Measurements from ENCODE around the gene HHLA2. TPM values are rescaled to one million over a fixed set of nuclear protein-coding genes. Genes with fewer than 3 reads are reported as not detected.

The HHLA2 gene
- total RNA-seq, 1 experiment from 2014 or later = not detected

DNA sequence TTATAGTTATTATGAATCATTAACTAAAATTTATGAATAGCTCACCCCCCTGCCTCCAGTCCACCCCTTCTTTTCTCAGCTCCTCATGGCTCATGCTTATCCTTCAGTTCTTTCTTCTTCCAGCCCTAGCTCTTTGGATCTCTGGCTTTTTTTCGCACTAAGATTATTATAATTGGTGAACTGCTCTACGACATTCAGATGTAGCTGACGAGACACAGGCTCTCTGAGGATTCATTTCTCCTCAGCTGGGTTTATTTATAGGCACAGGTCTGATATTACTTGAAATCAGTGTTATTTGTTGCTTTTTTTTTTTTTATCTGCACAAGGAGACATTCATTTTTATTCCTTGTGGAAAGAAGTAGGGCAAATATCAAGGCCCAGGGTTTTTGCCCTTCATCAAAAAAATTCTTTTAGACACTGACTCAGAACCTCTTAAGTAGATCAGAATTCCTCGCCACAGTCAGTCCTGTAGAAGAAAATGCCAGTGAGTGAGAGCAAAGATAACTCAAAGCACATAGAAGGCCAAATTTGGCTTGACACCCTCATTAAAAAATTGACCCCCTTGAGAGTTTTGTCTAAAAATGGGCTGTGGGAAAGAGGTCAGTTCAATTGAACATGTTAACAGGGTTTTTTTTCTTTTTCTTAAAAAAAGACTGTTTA is 107.5 kb downstream of the HHLA2 start:
- DNase-seq (no peak), ATAC-seq (no peak)
- Histone ChIP-seq H3K9ac (ENCODE audit: low read length) (no peak overlapping the region), H3F3A (ENCODE audit: low read length, unreplicated experiment) (no peaks in the 10 kb centered on the region), H4K20me1 (ENCODE audit: low read length) (no peaks in the 10 kb centered on the region), H2AFZ (ENCODE audit: low read length) (no peak overlapping the region), H3K79me2 (ENCODE audit: low read length) (no peaks in the 10 kb centered on the region), H3K4me2 (ENCODE audit: low read length) (no peak overlapping the region), H3K27me3 (ENCODE audit: low read length) (no peaks in the 10 kb centered on the region), H3K9me2 (replicated peaks; ENCODE audit: low read length) (no peaks in the 10 kb centered on the region), H3K9me3 (ENCODE audit: low read length) (no peaks in the 10 kb centered on the region), H3K4me1 (ENCODE audit: insufficient read depth, low read length) (peaks cover 8% of the 10 kb centered on the region; the same call in 1 of the 2 replicates), H3K4me3 (ENCODE audit: low read length) (no peak overlapping the region), H3K27ac (ENCODE audit: low read length) (no peak overlapping the region), H3K36me3 (ENCODE audit: low read depth, low read length) (no peaks in the 10 kb centered on the region)
- CTCF ChIA-PET = no interaction called here
- intact Hi-C loops (cut with micrococcal nuclease) = no loop called here
- BruUV-seq (replicated peaks) = no TSS peak
- POLR2A ChIA-PET (ENCODE audit: unreplicated experiment) = interaction anchor here (0.6 kb wide), 1 partner anchor 18 kb away, joined by 5 read pairs; no protein-coding TSS in a partner anchor
- TF ChIP-seq EZH2phosphoT487 (IDR thresholded peaks at IDR 0.05; ENCODE audit: borderline replicate concordance, low read length) (no peak), EZH2 (IDR thresholded peaks at IDR 0.05; ENCODE audit: low read length, unreplicated experiment) (no peak)
- TF ChIP-seq, protein P1, sequence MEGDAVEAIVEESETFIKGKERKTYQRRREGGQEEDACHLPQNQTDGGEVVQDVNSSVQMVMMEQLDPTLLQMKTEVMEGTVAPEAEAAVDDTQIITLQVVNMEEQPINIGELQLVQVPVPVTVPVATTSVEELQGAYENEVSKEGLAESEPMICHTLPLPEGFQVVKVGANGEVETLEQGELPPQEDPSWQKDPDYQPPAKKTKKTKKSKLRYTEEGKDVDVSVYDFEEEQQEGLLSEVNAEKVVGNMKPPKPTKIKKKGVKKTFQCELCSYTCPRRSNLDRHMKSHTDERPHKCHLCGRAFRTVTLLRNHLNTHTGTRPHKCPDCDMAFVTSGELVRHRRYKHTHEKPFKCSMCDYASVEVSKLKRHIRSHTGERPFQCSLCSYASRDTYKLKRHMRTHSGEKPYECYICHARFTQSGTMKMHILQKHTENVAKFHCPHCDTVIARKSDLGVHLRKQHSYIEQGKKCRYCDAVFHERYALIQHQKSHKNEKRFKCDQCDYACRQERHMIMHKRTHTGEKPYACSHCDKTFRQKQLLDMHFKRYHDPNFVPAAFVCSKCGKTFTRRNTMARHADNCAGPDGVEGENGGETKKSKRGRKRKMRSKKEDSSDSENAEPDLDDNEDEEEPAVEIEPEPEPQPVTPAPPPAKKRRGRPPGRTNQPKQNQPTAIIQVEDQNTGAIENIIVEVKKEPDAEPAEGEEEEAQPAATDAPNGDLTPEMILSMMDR (conservative IDR thresholded peaks at IDR 0.05; ENCODE audit: low read depth, low read length) = no peak

DNA sequence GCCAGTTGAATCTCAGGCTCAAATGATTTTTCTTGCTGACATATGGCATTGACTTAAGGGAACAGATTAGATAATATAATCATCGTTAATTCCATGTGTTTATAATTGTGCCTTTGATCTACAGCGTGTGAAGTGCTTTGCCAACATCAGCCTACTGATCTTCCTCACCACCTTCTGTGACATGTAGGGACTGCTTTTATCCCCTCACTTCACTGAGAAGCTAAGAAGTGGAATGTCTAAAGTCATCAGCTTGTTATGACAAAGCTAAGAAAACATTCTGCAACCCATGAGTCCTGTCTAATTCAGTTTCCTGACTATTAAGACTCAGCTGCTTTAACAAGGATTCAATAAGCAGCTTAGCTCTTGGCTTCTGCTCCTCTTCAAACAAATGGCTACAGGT is 108.0 kb downstream of the HHLA2 start:
- Histone ChIP-seq H4K20me1 (ENCODE audit: low read length) (no peaks in the 10 kb centered on the region), H3K36me3 (ENCODE audit: low read depth, low read length) (no peaks in the 10 kb centered on the region), H3K79me2 (ENCODE audit: low read length) (no peaks in the 10 kb centered on the region), H3K4me2 (ENCODE audit: low read length) (no peak overlapping the region), H3K9me2 (replicated peaks; ENCODE audit: low read length) (no peaks in the 10 kb centered on the region), H3F3A (ENCODE audit: low read length, unreplicated experiment) (no peaks in the 10 kb centered on the region), H3K9ac (ENCODE audit: low read length) (no peak overlapping the region), H3K27ac (ENCODE audit: low read length) (no peak overlapping the region), H3K4me1 (ENCODE audit: insufficient read depth, low read length) (peaks cover 8% of the 10 kb centered on the region; the same call in 1 of the 2 replicates), H3K4me3 (ENCODE audit: low read length) (no peak overlapping the region), H3K27me3 (ENCODE audit: low read length) (no peaks in the 10 kb centered on the region), H2AFZ (ENCODE audit: low read length) (no peak overlapping the region), H3K9me3 (ENCODE audit: low read length) (no peaks in the 10 kb centered on the region)
- intact Hi-C loops (cut with micrococcal nuclease) = no loop called here
- ChIA-PET CTCF (no interaction called here), POLR2A (ENCODE audit: unreplicated experiment) (no interaction called here)
- no TSS peak for BruUV-seq (replicated peaks)
- no peak for DNase-seq
- no peak; the same call in 1 of the 2 replicates for ATAC-seq
- no peak for TF ChIP-seq EZH2 (IDR thresholded peaks at IDR 0.05; ENCODE audit: low read length, unreplicated experiment)
- TF ChIP-seq, protein P1 (conservative IDR thresholded peaks at IDR 0.05; ENCODE audit: low read depth, low read length) = no peak
- no peak for TF ChIP-seq EZH2phosphoT487 (IDR thresholded peaks at IDR 0.05; ENCODE audit: borderline replicate concordance, low read length)

DNA sequence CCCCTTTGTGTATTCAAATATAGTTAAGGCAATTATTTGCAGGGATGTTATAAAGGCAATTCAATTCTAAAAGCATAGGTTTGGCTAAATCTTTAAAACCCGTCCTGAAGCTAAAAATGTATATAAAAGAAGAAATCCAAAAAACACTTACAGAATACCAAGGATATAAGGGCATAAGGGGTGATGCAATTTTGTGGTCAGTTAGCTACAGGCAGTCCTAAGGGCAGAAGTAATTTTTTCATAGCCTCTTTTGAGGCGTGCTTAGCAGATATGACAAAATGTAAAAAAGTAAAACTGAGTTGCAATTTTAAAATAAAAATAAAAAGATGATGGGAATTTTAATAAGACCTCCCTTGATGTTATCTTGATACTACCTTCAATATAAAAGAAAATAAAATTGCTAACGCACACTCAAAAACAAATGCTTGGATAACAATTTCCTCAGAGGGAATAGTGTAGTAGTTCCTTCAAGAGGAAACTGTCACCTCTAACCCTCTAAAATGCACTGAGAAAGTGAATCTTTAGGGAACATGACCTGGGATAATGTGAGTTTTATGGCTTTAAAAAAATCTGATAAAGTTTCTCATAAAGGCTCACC is 109.8 kb downstream of the HHLA2 start:
- Histone ChIP-seq H3K4me1 (ENCODE audit: insufficient read depth, low read length) (peaks cover 8% of the 10 kb centered on the region; the same call in 1 of the 2 replicates), H3K27ac (ENCODE audit: low read length) (no peak overlapping the region), H3K27me3 (ENCODE audit: low read length) (no peaks in the 10 kb centered on the region), H3K9me3 (ENCODE audit: low read length) (no peaks in the 10 kb centered on the region), H2AFZ (ENCODE audit: low read length) (no peak overlapping the region), H3F3A (ENCODE audit: low read length, unreplicated experiment) (no peaks in the 10 kb centered on the region), H3K4me2 (ENCODE audit: low read length) (no peak overlapping the region), H3K79me2 (ENCODE audit: low read length) (no peaks in the 10 kb centered on the region), H4K20me1 (ENCODE audit: low read length) (no peaks in the 10 kb centered on the region), H3K36me3 (ENCODE audit: low read depth, low read length) (no peaks in the 10 kb centered on the region), H3K9me2 (replicated peaks; ENCODE audit: low read length) (no peaks in the 10 kb centered on the region), H3K4me3 (ENCODE audit: low read length) (no peak overlapping the region), H3K9ac (ENCODE audit: low read length) (no peak overlapping the region)
- intact Hi-C loops (cut with micrococcal nuclease) = loop anchor here (1.0 to 2.0 kb wide), 6 partner anchors 71 to 467 kb away; partner anchors contain the start of gene IFT57
- no peak for DNase-seq
- no TSS peak for BruUV-seq (replicated peaks)
- TF ChIP-seq, protein P1 (conservative IDR thresholded peaks at IDR 0.05; ENCODE audit: low read depth, low read length) = no peak
- TF ChIP-seq EZH2 (IDR thresholded peaks at IDR 0.05; ENCODE audit: low read length, unreplicated experiment) (no peak), EZH2phosphoT487 (IDR thresholded peaks at IDR 0.05; ENCODE audit: borderline replicate concordance, low read length) (no peak)
- CTCF ChIA-PET = no interaction called here
- peak; percentile 21; the same call in 1 of the 2 replicates for ATAC-seq
- POLR2A ChIA-PET (ENCODE audit: unreplicated experiment) = no interaction called here

Data from PC-3 (cell line).